SKM-1 treated with dmso at 0.1 percent for 144 hours (cell line): ENCODE measurements around the gene RMDN2.
A peak's percentile ranks its signal among the peaks of the same experiment; 100 is the strongest.

Experiments used
- DNase-seq: peaks from one replicate; lab custom pipeline; 2025; ENCODE audit not compliant: unreplicated experiment; lab: John Stamatoyannopoulos, UW

RMDN2 gene

GRCh38 chr2:37925063-37925897 lies at the start of gene RMDN2:
Gene RMDN2 (plus strand): TSS chr2:37925287. CDS start chr2:37929278, 3,991 bp downstream.
- DNase-seq: peak; percentile 89

- no peak for DNase-seq
Measured at GRCh38 chr2:37875403-37875906, 49.6 kb upstream of the RMDN2 start.

GRCh38 chr2:37876227-37876626 lies 48.9 kb upstream of the RMDN2 start:
- DNase-seq: no peak

- DNase-seq: peak; percentile 71
Measured at GRCh38 chr2:37877457-37878315, 47.4 kb upstream of the RMDN2 start.

GRCh38 chr2:37878536-37878935 lies 46.6 kb upstream of the RMDN2 start:
- DNase-seq: no peak

- no peak for DNase-seq
Measured at GRCh38 chr2:37880551-37880950, 44.5 kb upstream of the RMDN2 start.

GRCh38 chr2:37881397-37881796 lies 43.7 kb upstream of the RMDN2 start:
- no peak for DNase-seq

- no peak for DNase-seq
Measured at GRCh38 chr2:37882036-37882435, 43.1 kb upstream of the RMDN2 start.

- no peak for DNase-seq
Measured at GRCh38 chr2:37883518-37883917, 41.6 kb upstream of the RMDN2 start.

GRCh38 chr2:37885329-37885993 lies 39.6 kb upstream of the RMDN2 start:
- no peak for DNase-seq

GRCh38 chr2:37886745-37887144 lies 38.3 kb upstream of the RMDN2 start:
- no peak for DNase-seq

GRCh38 chr2:37887286-37887685 lies 37.8 kb upstream of the RMDN2 start:
- no peak for DNase-seq

- peak; percentile 55 for DNase-seq
Measured at GRCh38 chr2:37890893-37891495, 34.1 kb upstream of the RMDN2 start.

- no peak for DNase-seq
Measured at GRCh38 chr2:37891846-37892435, 33.1 kb upstream of the RMDN2 start.

- DNase-seq: peak; percentile 58
Measured at GRCh38 chr2:37892436-37893114, 32.5 kb upstream of the RMDN2 start.

GRCh38 chr2:37893327-37893726 lies 31.8 kb upstream of the RMDN2 start:
- DNase-seq: no peak

- DNase-seq: no peak
Measured at GRCh38 chr2:37894047-37894446, 31.0 kb upstream of the RMDN2 start.

GRCh38 chr2:37894601-37895000 lies 30.5 kb upstream of the RMDN2 start:
- DNase-seq: no peak

GRCh38 chr2:37895140-37895539 lies 29.9 kb upstream of the RMDN2 start:
- DNase-seq: peak; percentile 81

- DNase-seq: no peak
Measured at GRCh38 chr2:37896319-37896718, 28.8 kb upstream of the RMDN2 start.
